B cell (primary cell): ENCODE measurements around the gene PHACTR3. TPM values are rescaled to one million over a fixed set of nuclear protein-coding genes. Genes with fewer than 3 reads are reported as not detected.

Experiments used
- ATAC-seq: fragments of 200-7000 bp; cut with Tn5 transposase; one replicate; pipeline ENCODE4 v1.10.0; 2021; ENCODE audit warnings: low read depth, mild to moderate bottlenecking, moderate number of reproducible peaks, moderate library complexity
- CTCF ChIA-PET: fragments of 350-600 bp; sonication (Branson Sonifier 250); formaldehyde crosslinking; loops from one replicate; lab custom pipeline; 2021; ENCODE audit warnings: antibody characterized with exemption, inconsistent platforms; lab: Charles Lee
- POLR2A ChIA-PET: fragments of 350-600 bp; sonication (Branson Sonifier 250); formaldehyde crosslinking; loops from one replicate; lab custom pipeline; 2021; ENCODE audit warnings: antibody characterized with exemption; lab: Charles Lee
- DNase-seq: peaks from one replicate; pipeline ENCODE4 v3.0.0; 2013
- H2AFZ ChIP-seq: 2 replicates; pipeline ENCODE4 v1.6.1; 2012; ENCODE audit warnings: mild to moderate bottlenecking, low read depth, low read length; ENCODE audit not compliant: insufficient read depth, poor library complexity, severe bottlenecking
- H3K27ac ChIP-seq, 2 donors: 1 replicate in 1 of 2; 2 replicates in 1 of 2; pipeline ENCODE4 v1.5.1; 2012 to 2013; ENCODE audit warnings: low read length in 2 of 2, mild to moderate bottlenecking in 2 of 2, moderate library complexity in 1 of 2
- H3K27me3 ChIP-seq, 4 experiments: fragments of 200-600 bp in 1 of 4; sonication (generic) in 1 of 4; replicated peaks in 1 of 4; 1 replicate in 2 of 4; 2 replicates in 2 of 4; pipeline versions ENCODE4 v1.6.1 to v1.7.0; 2013 to 2016; ENCODE audit warnings: low read length in 3 of 4, mild to moderate bottlenecking in 2 of 4, mixed read lengths in 1 of 4, moderate library complexity in 1 of 4; ENCODE audit not compliant: insufficient read depth in 4 of 4, control insufficient read depth in 3 of 4; ENCODE audit errors: control extremely low read depth in 1 of 4
- H3K36me3 ChIP-seq, 2 experiments: replicated peaks in 1 of 2; 1 replicate in 1 of 2; 2 replicates in 1 of 2; pipeline versions ENCODE4 v1.6.1 to v1.7.1; 2013; ENCODE audit warnings: low read length in 1 of 2; ENCODE audit not compliant: insufficient read depth in 2 of 2, control insufficient read depth in 1 of 2; ENCODE audit errors: control extremely low read depth in 1 of 2, extremely low read depth in 1 of 2
- H3K4me1 ChIP-seq, 2 donors: fragments of 200-600 bp in 1 of 2; sonication (generic) in 1 of 2; 1 replicate in 1 of 2; 2 replicates in 1 of 2; pipeline versions ENCODE4 v1.5.1 to v1.6.1; 2013 to 2017; ENCODE audit warnings: low read length in 2 of 2; ENCODE audit not compliant: control insufficient read depth in 2 of 2, insufficient read depth in 2 of 2
- H3K4me2 ChIP-seq: replicated peaks from 2 replicates; pipeline ENCODE3; 2012; ENCODE audit warnings: mild to moderate bottlenecking, low read depth, low read length; ENCODE audit not compliant: poor library complexity, severe bottlenecking
- H3K4me3 ChIP-seq, 5 experiments: fragments of 200-600 bp in 1 of 5; sonication (generic) in 1 of 5; 1 replicate in 3 of 5; 2 replicates in 2 of 5; pipeline versions ENCODE4 v1.5.1 to v1.7.0; 2011 to 2016; ENCODE audit warnings: low read length in 4 of 5, mild to moderate bottlenecking in 4 of 5, low read depth in 2 of 5, control low read depth in 1 of 5, moderate library complexity in 1 of 5; ENCODE audit not compliant: insufficient read depth in 1 of 5; ENCODE audit errors: control extremely low read depth in 1 of 5, extremely low read depth in 1 of 5
- H3K79me2 ChIP-seq: fragments of 200-600 bp; sonication (generic); one replicate; pipeline ENCODE4 v1.6.0; 2016; ENCODE audit warnings: low read length; ENCODE audit not compliant: control insufficient read depth, insufficient read depth
- H3K9ac ChIP-seq: fragments of 200-600 bp; sonication (generic); 2 replicates; pipeline ENCODE4 v1.6.1; 2017; ENCODE audit warnings: mild to moderate bottlenecking, low read length, moderate library complexity
- H3K9me3 ChIP-seq, 3 donors: one replicate each; pipeline versions ENCODE4 v1.6.1 to v1.7.1; 2013; ENCODE audit warnings: low read length in 2 of 3; ENCODE audit not compliant: control insufficient read depth in 2 of 3, insufficient read depth in 1 of 3; ENCODE audit errors: control extremely low read depth in 1 of 3
- H4K20me1 ChIP-seq: 2 replicates; pipeline ENCODE4 v1.6.0; 2012; ENCODE audit warnings: mild to moderate bottlenecking, low read length; ENCODE audit not compliant: insufficient read depth, control insufficient read depth, poor library complexity, severe bottlenecking
- H3K27ac Mint-ChIP-seq: one replicate; pipeline ENCODE4 v1.8.0; 2021; ENCODE audit warnings: mixed read lengths
- H3K27me3 Mint-ChIP-seq: one replicate; pipeline ENCODE4 v1.8.0; 2021; ENCODE audit warnings: mixed read lengths
- H3K4me1 Mint-ChIP-seq: one replicate; pipeline ENCODE4 v1.8.0; 2021; ENCODE audit warnings: mixed read lengths
- H3K4me3 Mint-ChIP-seq: one replicate; pipeline ENCODE4 v1.8.0; 2021; ENCODE audit warnings: mixed read lengths
- H3K9me3 Mint-ChIP-seq: one replicate; pipeline ENCODE4 v1.8.0; 2022; ENCODE audit warnings: mixed read lengths; ENCODE audit not compliant: insufficient read depth
- EZH2 ChIP-seq: IDR thresholded peaks from 2 replicates; pipeline ENCODE4 v1.6.1; 2012; ENCODE audit warnings: borderline replicate concordance, low read depth, mild to moderate bottlenecking, moderate library complexity, low read length; ENCODE audit not compliant: insufficient read depth, poor library complexity, severe bottlenecking
- WGBS: methylation state at CpG from one replicate; pipeline ENCODE4 v1.1.5; 2013; ENCODE audit warnings: missing lambda C conversion rate; ENCODE audit not compliant: insufficient coverage; 5-methylcytosine and 5-hydroxymethylcytosine counted together
- intact Hi-C: fragments of 100-400 bp; cut with micrococcal nuclease; formaldehyde crosslinking; loops from one replicate; pipeline ENCODE4 v1.10.0; 2022
- polyA plus RNA-seq: library from polyadenylated mRNA; depleted of rRNA; stranded (reverse); fragments of >200 nt; gene quantifications from 2 replicates; pipeline ENCODE4 v1.2.3, GENCODE V29; 2012
- total RNA-seq, 2 donors: library from RNA; stranded (reverse); fragments of 120-200 nt in 1 of 2; gene quantifications; 1 replicate in 1 of 2; 2 replicates in 1 of 2; pipeline versions ENCODE4 v1.2.3 to v1.2.4, GENCODE V29; 2013 to 2022
- TF ChIP-seq, protein P1 (sequence below): fragments of 200-600 bp; IDR thresholded peaks from one replicate; pipeline ENCODE4 v1.8.0; 2022; ENCODE audit warnings: antibody characterized with exemption, mild to moderate bottlenecking

PHACTR3 gene
- total and polyA plus RNA-seq, 2 donors (not counting 1 experiment from before 2014, with no cell fraction given) = not detected

DNA sequence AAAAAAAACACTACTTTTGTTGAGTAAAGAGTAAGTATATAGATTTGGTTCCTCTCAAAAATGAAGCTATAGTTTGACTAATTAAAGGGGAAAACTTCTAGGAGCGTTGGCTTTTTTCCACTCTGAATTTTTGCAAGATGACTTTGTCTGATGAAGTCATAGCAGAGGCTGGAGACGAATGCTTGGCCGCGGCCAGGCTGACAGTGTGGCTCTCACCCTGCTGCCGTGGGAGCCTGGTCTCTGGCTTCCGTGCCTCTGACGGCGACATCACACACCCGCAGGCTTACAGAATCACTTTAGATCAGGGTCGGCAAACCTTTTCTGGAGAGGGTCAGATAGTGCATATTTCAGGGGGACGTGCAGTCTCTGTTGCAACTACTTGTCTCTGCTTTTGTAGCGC lies 145.0 kb downstream of the PHACTR3 start:
- ATAC-seq = no peak
- POLR2A ChIA-PET = no interaction called here
- H2AFZ ChIP-seq = no peak overlapping the region
- peaks cover 0 to 4% (median 0%) of the 10 kb centered on the region in 3 donors for H3K9me3 ChIP-seq
- H3K4me3 ChIP-seq = no peak overlapping the region
- no peak overlapping the region for H3K9ac ChIP-seq
- no peaks in the 10 kb centered on the region for H3K27me3 ChIP-seq
- no peaks in the 10 kb centered on the region for H3K9me3 Mint-ChIP-seq
- H3K4me1 ChIP-seq = peaks cover 10 to 18% of the 10 kb centered on the region in 2 donors
- CTCF ChIA-PET = no interaction called here
- no peak overlapping the region for H3K4me3 Mint-ChIP-seq
- TF ChIP-seq, protein P1, sequence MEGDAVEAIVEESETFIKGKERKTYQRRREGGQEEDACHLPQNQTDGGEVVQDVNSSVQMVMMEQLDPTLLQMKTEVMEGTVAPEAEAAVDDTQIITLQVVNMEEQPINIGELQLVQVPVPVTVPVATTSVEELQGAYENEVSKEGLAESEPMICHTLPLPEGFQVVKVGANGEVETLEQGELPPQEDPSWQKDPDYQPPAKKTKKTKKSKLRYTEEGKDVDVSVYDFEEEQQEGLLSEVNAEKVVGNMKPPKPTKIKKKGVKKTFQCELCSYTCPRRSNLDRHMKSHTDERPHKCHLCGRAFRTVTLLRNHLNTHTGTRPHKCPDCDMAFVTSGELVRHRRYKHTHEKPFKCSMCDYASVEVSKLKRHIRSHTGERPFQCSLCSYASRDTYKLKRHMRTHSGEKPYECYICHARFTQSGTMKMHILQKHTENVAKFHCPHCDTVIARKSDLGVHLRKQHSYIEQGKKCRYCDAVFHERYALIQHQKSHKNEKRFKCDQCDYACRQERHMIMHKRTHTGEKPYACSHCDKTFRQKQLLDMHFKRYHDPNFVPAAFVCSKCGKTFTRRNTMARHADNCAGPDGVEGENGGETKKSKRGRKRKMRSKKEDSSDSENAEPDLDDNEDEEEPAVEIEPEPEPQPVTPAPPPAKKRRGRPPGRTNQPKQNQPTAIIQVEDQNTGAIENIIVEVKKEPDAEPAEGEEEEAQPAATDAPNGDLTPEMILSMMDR = no peak
- H3K79me2 ChIP-seq = no peaks in the 10 kb centered on the region
- no peaks in the 10 kb centered on the region for H3K36me3 ChIP-seq
- peaks cover 15% of the 10 kb centered on the region for H3K4me1 Mint-ChIP-seq
- H3K4me2 ChIP-seq = no peak overlapping the region
- H3K27ac Mint-ChIP-seq = no peak overlapping the region
- peaks cover 6% of the 10 kb centered on the region for H3K27me3 Mint-ChIP-seq
- no peak overlapping the region for H3K27ac ChIP-seq
- DNase-seq = no peak
- intact Hi-C loops = no loop called here
- no peaks in the 10 kb centered on the region for H4K20me1 ChIP-seq
- 91% methylated on average over 12 of the region's 12 CpGs for WGBS

DNA sequence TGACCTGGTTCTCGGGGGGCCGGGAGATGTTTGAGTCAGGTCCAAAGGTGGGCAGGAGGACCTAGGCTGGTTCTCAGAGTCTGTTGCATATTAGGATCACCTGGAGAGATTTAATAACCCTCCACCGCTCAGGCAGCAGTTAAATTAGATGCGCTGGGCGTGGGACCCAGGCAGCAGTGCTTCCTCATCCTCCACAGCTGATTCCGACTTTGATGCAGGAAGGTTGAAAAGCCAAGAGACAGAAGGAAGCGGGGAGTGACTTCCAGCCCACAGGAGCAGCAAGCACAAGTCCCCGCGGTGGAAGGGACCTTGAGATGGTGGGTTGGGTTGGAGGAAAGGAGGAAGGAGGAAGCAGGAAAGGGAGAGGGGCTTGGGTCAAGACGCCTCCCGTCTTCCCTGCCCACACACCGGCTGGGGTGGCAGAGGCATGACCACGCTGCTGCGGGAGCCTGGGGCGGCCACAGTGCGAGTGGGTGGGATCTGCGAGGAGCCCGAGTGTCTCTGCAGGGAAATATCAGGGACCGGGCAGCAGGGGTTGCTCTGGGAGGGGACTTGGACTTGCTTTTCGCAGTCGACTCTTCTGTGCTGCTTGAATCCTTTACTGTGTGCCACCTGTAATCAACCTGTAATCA lies 146.0 kb downstream of the PHACTR3 start:
- Mint-ChIP-seq H3K27me3 (peaks cover 6% of the 10 kb centered on the region), H3K27ac (no peak overlapping the region), H3K9me3 (no peaks in the 10 kb centered on the region), H3K4me3 (no peak overlapping the region), H3K4me1 (peaks cover 15% of the 10 kb centered on the region)
- Histone ChIP-seq H3K4me1 (peaks cover 10 to 18% of the 10 kb centered on the region in 2 donors), H3K27ac (no peak overlapping the region), H3K9ac (no peak overlapping the region), H3K4me3 (no peak overlapping the region), H3K4me2 (no peak overlapping the region), H3K9me3 (peaks cover 0 to 4% (median 0%) of the 10 kb centered on the region in 3 donors), H3K27me3 (no peaks in the 10 kb centered on the region), H3K79me2 (no peaks in the 10 kb centered on the region), H3K36me3 (no peaks in the 10 kb centered on the region), H4K20me1 (no peaks in the 10 kb centered on the region), H2AFZ (no peak overlapping the region)
- ChIA-PET POLR2A (no interaction called here), CTCF (no interaction called here)
- TF ChIP-seq EZH2 = no peak
- TF ChIP-seq, protein P1 = no peak
- intact Hi-C loops = no loop called here
- ATAC-seq = no peak
- WGBS = 77% methylated on average over 20 of the region's 21 CpGs
- no peak for DNase-seq
